Tibial nerve (tissue), 4 donors: ENCODE measurements around the gene PHACTR1.

ENCODE experiments used
- CTCF ChIP-seq, 5 experiments: fragments of 200-600 bp in 3 of 5; fragments of 450-650 bp in 2 of 5; sonication (generic) in 3 of 5; IDR thresholded peaks; one replicate each; pipeline ENCODE4 v1.5.1; 2016 to 2019; ENCODE audit warnings: antibody characterized with exemption in 5 of 5, mild to moderate bottlenecking in 3 of 5, moderate library complexity in 2 of 5
- EP300 ChIP-seq, 2 donors: sonication (generic); formaldehyde crosslinking; IDR thresholded peaks; one replicate each; pipeline ENCODE4 v1.6.1; 2017; ENCODE audit warnings: antibody characterized with exemption in 2 of 2, mild to moderate bottlenecking in 1 of 2
- POLR2A ChIP-seq, 2 donors: fragments of 450-650 bp; IDR thresholded peaks; one replicate each; pipeline ENCODE4 v1.6.1; 2017; ENCODE audit warnings: antibody characterized with exemption in 2 of 2, mild to moderate bottlenecking in 2 of 2, moderate library complexity in 2 of 2

- TF ChIP-seq CTCF (IDR thresholded peaks at IDR 0.05) (no peak), POLR2A (IDR thresholded peaks at IDR 0.05) (no peak), EP300 (IDR thresholded peaks at IDR 0.05) (no peak)
Measured at GRCh38 chr6:13248994-13249393, 532.4 kb downstream of the PHACTR1 start.
